ENCODE data around the gene SEC14L1.

The SEC14L1 gene

DNA sequence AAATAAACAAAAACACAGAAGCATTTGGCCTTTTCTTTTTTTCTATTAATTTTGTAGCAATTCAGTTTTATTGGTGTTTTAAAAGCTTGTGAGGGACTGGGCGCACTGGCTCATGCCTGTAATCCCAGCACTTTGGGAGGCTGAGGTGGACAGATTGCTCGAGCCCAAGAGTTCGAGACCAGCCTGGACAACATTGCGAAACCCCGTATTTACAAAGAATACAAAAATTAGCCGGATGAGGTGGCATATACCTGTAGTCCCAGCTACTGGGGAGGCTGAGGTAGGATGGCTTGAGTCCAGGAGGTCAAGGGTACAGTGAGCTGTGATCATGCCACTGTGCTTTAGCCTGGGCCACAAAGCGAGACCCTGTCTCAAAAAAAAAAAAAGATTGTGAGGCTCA is 53.4 kb downstream of the SEC14L1 start:
- DNase-seq = no peak

DNA sequence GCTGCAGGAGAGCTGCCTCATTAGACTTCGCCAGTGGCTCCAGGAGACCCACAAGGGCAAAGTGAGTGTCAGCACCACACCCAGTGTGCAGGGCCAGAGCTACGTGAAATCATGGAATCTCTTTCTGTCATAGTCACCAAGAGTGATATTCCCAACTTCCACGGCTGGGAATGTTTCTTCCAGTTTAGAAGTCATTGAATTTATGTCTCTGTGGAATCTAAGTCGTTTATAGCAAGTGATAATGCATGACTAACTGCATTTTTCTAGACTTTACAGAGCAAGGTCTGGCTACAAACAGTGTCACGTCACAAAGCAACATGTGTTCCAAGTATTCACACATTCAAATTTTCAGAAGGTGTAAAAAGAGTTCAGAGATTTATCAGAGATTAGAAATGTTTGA is 55.5 kb downstream of the SEC14L1 start:
- DNase-seq = no peak

DNA sequence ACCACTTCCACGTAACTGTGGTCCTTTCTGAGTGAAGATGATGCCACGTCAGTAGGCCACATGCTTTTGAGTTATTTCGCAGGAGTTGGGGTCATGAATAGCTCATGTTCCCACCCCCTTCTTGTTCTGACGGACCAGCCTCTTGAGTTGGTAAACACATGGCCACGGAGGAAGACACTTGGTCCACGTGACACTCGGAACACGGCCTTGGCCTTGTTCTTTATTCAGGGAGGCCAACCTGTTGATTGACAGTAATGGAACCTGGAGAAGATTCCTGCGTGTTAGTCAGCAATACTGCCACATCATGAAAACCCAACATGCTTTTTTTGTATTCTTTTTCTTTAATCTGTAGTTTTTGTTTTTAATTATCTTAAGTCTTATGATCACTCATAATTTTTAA is 56.3 kb downstream of the SEC14L1 start:
- DNase-seq = no peak

DNA sequence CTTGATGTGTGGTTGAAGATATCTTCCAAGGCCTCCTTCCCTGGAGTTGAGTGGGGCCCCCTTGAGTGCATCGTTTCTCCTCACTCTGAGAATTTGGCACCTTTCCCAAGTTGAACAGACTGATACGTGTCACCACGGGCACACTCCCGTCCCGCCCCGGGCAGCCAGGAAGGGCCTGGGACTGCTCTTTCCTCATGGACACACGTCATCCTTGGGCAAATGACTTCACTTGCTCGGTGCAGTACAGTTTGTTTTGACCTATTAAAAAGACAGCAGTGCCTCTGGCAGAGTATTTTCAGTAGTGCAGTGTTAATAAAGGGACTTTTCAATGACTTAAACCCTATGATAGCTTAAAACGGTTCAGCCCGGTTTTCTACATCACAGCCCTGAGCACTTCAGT is 59.9 kb downstream of the SEC14L1 start:
- no peak for DNase-seq

- DNase-seq = no peak
These were observed 62.7 kb downstream of the SEC14L1 start for GRCh38 chr17:77203436-77203835.

GRCh38 chr17:77203846-77204245 is 63.1 kb downstream of the SEC14L1 start:
- no peak for DNase-seq

DNA sequence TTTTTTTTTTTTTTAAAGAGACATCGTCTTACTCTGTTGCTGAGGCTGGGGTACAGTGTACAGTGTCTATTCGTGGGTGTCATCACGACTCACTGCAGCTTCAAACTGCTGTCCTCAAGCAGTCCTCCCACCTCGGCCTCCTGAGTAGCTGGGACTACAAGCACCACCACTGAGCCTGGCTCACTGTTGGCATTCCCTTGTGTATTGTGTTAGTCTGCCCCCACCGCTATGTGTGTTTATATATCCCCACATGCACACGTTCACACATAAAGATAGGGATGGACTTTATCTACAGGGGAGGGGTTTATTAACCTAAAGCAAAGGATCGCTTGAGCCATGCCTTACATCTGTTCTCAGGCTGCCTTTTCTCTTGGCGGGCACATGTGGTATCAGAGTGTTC is 63.8 kb downstream of the SEC14L1 start:
- DNase-seq = no peak

DNA sequence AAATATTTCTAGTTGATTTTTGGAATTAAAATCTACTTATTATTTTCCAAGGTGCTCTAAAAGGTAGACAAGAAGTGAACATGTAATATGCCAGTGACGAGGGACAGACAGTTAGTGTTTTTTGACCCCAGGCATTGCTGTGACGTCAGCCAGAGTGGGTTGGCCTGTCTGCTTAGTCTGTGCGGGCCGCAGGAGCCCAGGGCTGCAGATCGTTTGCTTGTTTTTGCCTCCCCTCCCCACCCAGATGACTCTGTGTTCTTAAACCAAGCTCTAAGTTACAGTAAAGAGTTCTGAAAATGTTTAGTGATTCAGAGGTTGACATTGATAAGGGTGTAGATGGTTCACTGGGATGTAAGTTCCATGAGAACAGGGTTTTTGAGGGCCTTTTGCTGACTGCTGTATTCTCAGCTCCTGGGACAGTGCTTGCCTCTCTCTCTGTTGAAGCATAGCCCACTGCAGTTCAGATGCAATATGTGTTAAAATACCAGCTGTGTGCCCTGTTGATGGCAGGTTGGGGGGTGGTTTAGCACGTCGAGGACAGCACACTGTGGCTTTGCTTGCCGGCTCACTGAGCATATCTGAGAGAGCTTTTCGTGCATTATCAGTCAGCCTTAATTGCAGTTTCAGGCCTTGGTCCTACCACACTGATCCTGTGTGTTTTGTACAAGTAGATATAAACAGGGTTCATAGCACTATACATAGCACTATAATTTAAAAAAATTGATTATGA is 64.8 kb downstream of the SEC14L1 start:
- no peak for DNase-seq

- DNase-seq = peak; percentile 65 to 66
These were observed 65.6 kb downstream of the SEC14L1 start for GRCh38 chr17:77206158-77206956.

DNA sequence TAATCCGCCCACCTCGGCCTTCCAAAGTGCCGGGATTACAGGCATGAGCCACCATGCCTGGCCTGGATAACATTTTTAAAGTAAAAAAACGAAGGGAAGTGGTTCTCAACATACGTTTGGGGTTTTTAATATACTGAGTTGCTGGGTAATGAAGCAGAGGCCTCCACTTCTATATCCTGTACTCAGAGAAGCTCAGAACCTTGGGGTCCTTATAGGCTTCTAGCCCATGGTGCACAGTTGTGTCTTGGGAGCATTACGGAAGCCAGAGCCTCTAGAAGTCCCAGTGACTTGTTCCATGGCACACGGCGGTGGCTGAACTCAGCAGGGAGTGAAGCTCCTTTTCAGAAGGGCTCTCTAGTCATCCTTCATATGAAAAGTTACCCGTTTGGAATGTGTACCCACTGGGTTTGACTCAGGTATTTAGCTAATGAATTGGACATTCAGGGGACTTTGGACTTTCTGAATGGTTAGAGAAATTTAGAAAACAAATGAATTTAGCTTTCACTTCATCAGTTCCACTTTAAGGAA is 67.0 kb downstream of the SEC14L1 start:
- no peak for DNase-seq

DNA sequence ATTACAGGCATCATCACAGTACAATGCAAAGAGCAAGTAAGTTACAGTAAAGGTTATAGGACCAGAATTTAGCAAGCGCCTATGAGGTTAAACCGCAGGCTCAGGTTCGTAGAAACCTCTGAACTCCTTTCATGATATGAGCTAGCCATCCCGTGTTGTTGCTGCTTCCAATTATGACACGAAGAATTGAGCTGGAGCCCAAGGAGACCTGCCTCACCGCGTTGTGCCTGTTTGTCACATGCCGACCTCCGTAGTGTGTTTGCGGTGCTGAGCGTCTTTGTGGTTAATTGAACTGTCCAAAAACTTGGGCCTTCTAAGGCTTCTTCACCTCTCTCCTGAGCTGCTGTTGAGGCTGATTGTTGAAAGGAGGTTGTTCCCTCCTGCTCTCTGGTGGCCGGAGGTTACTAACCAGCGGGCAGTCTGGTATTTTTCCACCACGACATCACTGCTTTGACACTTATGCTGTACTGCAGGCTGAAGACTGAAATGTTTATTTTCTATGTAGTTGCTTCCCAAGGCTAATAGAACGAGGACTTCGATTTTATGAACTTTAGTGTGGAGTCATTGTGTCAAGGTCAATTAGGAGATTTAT is 67.5 kb downstream of the SEC14L1 start:
- DNase-seq = peak; percentile 4 to 40

- DNase-seq = no peak
These were observed 68.1 kb downstream of the SEC14L1 start for GRCh38 chr17:77208856-77209255.

- no peak for DNase-seq
These were observed 68.6 kb downstream of the SEC14L1 start for GRCh38 chr17:77209330-77209748.

- DNase-seq = no peak
These were observed 69.6 kb downstream of the SEC14L1 start for GRCh38 chr17:77210331-77210730.

DNA sequence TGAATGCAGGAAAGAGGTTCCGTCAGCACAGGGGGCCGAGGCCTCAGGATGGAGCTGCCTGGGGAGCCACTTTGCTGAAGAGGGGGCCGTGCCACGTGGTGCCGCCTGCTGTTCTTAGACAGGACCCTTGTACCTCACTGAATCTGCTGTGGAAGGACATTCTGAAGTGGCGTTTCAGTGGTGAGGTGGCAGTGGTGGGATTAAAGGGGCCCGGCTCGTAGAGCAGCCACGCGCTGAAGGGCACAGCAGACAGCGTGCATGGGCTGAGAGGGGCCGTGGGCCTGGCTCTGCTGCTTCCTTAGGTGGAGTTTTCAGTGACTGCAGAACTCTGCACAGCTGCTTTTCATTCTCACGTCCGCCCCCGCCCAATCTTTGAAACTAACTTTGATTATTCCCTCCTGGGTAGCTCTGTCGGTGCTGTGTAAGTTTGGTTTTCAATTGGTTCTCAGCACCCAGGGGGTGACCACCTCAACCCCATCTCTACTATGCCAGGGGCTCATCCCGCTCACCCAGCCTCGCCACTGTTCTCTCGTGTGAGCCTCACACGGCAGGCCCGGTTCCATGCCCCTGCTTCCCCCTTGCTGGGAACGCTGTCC is 70.3 kb downstream of the SEC14L1 start:
- no peak for DNase-seq

- no peak for DNase-seq
These were observed 70.9 kb downstream of the SEC14L1 start for GRCh38 chr17:77211681-77212080.

DNA sequence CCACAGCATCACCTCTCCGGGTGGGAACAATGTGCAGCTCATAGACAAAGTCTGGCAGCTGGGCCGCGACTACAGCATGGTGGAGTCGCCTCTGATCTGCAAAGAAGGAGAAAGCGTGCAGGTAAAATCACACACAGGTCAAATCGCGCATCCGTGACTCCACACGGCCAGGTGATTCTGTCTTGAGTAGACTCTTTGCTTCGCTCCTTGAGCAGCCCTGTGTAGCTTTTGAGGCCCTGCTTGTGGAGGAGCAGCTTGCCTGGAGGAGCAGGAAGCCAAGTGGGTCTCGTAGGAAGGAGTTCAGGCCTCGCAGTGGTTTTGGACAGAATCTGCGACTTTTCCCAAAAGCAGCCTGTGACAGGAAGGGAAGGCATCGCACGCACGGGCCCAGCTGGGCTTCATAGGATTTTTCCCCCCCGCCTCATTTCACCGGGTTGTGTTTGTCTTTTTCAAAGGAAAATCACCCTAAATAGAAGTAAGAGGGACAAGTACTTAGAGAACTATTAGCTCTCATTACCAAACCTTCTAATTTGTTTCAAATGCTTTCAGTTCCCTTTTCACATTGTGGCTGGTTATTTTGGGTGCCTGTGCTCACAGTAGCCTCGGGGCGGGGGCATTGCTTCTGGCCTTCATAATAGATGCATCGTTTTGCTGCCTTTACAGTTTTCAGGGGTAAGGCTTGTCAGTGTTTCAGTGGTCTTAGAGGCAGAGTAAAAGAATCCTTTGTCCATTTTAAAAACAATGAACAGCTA is 71.5 kb downstream of the SEC14L1 start:
- no peak for DNase-seq

- no peak for DNase-seq
These were observed 72.3 kb downstream of the SEC14L1 start for GRCh38 chr17:77212833-77213777.

DNA sequence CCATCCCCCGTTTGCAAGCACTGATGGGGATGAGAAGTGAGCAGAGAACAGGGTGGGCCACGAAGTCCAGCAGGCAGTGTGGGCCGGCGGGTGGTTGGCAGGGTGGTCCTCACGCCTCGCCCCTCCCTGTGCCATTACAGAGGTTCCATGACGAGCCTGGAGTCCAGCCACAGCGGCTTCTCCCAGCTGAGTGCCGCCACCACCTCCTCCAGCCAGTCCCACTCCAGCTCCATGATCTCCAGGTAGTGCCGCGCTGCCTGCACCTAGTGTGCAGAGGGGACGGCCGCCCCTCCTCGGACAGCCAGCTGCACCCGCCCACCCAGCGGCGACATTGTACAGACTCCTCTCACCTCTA is 73.0 kb downstream of the SEC14L1 start:
- DNase-seq = no peak

DNA sequence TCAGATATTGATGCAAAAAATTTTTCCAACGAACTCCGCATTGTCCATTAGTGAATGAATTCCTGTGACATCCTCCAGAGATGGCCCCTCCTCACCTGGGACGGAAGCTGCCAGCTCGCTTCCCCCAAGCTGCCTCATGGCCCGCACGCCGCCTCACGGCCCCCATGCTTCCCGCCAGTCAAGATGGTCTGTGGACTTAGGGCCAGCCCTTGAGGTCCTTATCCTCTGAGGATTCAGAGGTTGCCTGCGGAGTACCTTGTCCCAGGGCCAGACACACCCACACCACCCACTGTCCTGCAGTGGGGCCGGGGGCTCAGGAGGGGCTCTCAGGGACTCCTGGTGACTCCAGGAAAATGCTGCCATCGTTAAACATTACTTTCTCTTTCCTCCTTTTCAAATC is 73.6 kb downstream of the SEC14L1 start:
- DNase-seq = no peak

GRCh38 chr17:77214743-77215142 is 74.0 kb downstream of the SEC14L1 start:
- DNase-seq = peak; percentile 23 to 59

GRCh38 chr17:77215281-77215680 is 74.5 kb downstream of the SEC14L1 start:
- no peak for DNase-seq
